GM18861 (cell line): Measurements from ENCODE around the gene VAMP2.
A peak's percentile ranks its signal among the peaks of the same experiment; 100 is the strongest.

Source experiments
- ATAC-seq: cut with Tn5 transposase; IDR thresholded peaks from one replicate; pipeline ENCODE4 v1.9.1; 2021; ENCODE audit not compliant: unreplicated experiment

The VAMP2 gene

GRCh38 chr17:8143581-8144400 lies 19.0 kb downstream of the VAMP2 start:
- no peak for ATAC-seq

- ATAC-seq = no peak
Observed at GRCh38 chr17:8142887-8143580, 19.7 kb downstream of the VAMP2 start.

- ATAC-seq = no peak
Observed at GRCh38 chr17:8142158-8142886, 20.4 kb downstream of the VAMP2 start.

- ATAC-seq = no peak
Observed at GRCh38 chr17:8141741-8142140, 21.0 kb downstream of the VAMP2 start.

GRCh38 chr17:8141045-8141444 lies 21.7 kb downstream of the VAMP2 start:
- ATAC-seq = no peak

GRCh38 chr17:8140065-8141029 lies 22.4 kb downstream of the VAMP2 start:
- ATAC-seq = no peak

GRCh38 chr17:8138672-8139371 lies 23.9 kb downstream of the VAMP2 start:
- peak; percentile 68 for ATAC-seq

GRCh38 chr17:8138374-8138671 lies 24.4 kb downstream of the VAMP2 start:
- no peak for ATAC-seq

- ATAC-seq = no peak
Observed at GRCh38 chr17:8137645-8138373, 24.9 kb downstream of the VAMP2 start.

GRCh38 chr17:8133941-8134340 lies 28.8 kb downstream of the VAMP2 start:
- ATAC-seq = no peak

GRCh38 chr17:8133399-8133798 lies 29.3 kb downstream of the VAMP2 start:
- ATAC-seq = no peak

GRCh38 chr17:8131844-8132441 lies 30.8 kb downstream of the VAMP2 start:
- ATAC-seq = no peak

GRCh38 chr17:8128125-8128784 lies 34.5 kb downstream of the VAMP2 start:
- no peak for ATAC-seq

GRCh38 chr17:8126491-8127066 lies 36.2 kb downstream of the VAMP2 start:
- no peak for ATAC-seq

GRCh38 chr17:8125947-8126490 lies 36.7 kb downstream of the VAMP2 start:
- ATAC-seq = no peak

- ATAC-seq = no peak
Observed at GRCh38 chr17:8125154-8125946, 37.4 kb downstream of the VAMP2 start.
